C4-2B (cell line): Measurements from ENCODE around the gene LRRC37B.
A peak's percentile ranks its signal among the peaks of the same experiment; 100 is the strongest.
"Not testable (repeated sequence)": the region's sequence is repeated elsewhere in the genome, so short reads cannot be mapped to it uniquely, and the experiment has no call there.

Source experiments
- ZFX ChIP-seq: fragments of 450-650 bp; IDR thresholded peaks from 2 replicates; pipeline ENCODE4 v1.6.1; 2017
- TF ChIP-seq, protein P1 (sequence below): fragments of 450-650 bp; conservative IDR thresholded peaks from 2 replicates; pipeline ENCODE4 v1.5.1; 2017; ENCODE audit warnings: mild to moderate bottlenecking

DNA sequence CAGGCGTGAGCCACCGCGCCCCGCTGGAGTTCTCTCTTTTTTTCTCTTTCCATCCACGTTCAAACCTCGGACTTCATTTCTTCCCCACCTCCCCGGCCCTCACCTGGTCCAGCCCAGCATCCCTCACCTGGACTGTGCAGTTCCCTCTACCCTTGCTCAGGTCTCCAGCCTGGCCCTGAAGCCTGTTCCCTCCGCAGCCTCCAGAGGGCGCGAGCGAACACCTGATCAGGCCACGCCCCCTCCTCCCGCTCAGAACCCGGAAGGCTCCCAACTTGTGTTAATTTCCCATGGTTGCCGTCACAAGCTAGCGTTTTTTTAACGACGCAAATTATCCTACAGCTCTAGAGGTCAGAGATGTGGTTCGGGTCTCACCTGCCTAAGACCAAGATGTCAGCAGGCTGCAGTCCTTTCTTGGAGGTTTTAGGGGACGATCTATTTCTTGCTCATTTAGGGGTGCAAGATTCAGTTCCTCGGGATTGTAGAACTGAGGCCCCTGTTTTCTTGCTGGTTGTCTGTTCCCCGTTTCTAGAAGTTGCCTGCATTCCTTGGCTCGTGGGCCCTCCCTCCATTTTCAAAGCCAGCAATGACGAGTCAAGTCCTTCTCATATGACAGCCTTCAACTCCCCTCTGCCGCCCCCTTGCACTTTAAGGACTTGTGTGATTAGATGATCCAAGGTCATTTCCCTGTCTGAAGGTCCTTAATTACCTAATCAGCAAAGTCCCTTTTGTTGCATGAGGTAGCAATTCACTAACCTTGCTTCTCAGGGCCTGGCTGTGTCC is 59.9 kb downstream of the LRRC37B start:
- TF ChIP-seq, protein P1, sequence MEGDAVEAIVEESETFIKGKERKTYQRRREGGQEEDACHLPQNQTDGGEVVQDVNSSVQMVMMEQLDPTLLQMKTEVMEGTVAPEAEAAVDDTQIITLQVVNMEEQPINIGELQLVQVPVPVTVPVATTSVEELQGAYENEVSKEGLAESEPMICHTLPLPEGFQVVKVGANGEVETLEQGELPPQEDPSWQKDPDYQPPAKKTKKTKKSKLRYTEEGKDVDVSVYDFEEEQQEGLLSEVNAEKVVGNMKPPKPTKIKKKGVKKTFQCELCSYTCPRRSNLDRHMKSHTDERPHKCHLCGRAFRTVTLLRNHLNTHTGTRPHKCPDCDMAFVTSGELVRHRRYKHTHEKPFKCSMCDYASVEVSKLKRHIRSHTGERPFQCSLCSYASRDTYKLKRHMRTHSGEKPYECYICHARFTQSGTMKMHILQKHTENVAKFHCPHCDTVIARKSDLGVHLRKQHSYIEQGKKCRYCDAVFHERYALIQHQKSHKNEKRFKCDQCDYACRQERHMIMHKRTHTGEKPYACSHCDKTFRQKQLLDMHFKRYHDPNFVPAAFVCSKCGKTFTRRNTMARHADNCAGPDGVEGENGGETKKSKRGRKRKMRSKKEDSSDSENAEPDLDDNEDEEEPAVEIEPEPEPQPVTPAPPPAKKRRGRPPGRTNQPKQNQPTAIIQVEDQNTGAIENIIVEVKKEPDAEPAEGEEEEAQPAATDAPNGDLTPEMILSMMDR: peak; percentile 41
- TF ChIP-seq ZFX: not testable (repeated sequence)
